LHCN-M2 (cell line): Measurements from ENCODE around the gene MZT2B. TPM values are rescaled to one million over a fixed set of nuclear protein-coding genes. Genes with fewer than 3 reads are reported as not detected.
"Not testable (repeated sequence)": the region's sequence is repeated elsewhere in the genome, so short reads cannot be mapped to it uniquely, and the experiment has no call there.

Experiments used
- DNase-seq: peaks from one replicate; pipeline ENCODE4 v3.0.0-alpha.2; 2012; ENCODE audit warnings: low read depth
- total RNA-seq: library from RNA; depleted of rRNA; stranded (reverse); fragments of >200 nt; gene quantifications from 2 replicates; pipeline ENCODE4 v1.2.3, GENCODE V29; 2014; rRNA removed

The MZT2B gene
- total RNA-seq, 1 experiment from 2014 or later, result 161 TPM

DNA sequence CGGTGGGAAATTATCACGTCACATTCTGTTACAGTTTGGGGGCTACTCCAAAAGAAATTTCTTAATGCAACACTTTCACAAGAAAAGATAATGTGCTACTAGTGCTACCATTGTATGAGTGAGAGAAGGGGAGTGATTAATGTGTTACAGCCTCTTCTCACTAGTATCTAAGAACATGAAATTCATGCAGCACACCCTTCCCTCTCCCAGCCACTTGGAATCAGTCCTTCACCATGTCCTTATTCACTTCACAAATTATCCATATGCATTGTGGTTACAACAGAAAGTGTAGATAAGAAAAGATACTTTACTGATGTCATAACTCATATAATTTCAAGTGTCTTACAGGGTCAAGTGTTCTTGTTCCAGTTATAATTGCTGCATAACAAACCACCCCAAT is 37.1 kb downstream of the MZT2B start:
- DNase-seq, result not testable (repeated sequence)

DNA sequence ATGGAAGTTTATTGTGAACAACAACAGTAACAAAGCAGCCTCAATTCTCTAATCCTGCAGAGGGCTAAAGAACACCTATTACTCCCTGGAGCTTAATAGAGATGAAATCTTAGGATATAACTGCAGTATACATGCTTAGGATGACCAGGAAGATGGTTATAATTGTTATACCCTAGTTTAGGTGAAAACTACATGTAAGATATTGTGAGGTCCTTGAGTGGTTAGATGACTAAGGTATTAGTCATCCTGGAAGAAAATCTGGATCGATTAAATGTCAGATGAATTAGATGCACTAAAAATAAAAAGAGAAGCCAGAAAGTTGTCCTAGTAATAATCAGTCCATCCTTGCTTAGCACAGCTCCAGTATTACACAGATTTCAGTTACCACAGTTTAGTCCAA is 38.4 kb downstream of the MZT2B start:
- DNase-seq, result not testable (repeated sequence)

DNA sequence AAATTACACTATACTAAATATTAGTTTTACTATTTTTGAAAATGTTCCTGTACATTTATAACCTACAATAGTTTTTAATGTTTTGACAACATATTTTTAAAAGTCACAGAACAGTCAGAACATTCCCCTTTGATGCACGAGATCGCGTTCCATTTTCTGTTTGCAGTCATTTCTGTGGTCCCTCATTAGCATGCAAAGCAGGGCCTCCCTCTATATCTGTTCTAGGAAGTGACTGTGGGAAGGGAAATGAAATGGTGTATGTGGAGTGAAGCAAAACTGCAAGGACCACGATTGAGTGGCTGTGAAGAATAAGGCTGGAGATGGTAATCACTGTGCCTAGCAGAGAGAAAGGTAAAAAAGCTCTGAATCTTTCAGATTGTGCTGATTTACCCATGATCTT is 40.5 kb downstream of the MZT2B start:
- not testable (repeated sequence) for DNase-seq

DNA sequence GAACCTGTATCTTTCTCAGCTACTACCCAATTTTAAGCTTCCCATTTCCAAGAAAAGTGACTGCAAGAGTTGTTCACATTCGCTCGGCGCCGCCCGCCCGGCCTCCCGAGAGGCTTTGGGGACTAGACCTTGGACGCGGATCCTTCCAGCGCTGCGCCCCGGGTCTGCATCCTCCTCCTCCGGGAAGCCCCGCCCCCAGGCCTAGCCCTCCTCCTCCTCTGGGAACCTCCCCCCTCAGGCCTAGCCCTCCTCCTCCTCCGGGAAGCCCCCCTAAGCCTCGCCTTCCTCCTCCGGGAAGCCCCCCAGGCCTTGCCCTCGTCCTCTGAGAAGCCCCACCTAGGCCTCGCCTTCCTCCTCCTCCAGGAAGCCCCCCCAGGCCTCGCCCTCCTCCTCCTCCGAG is 45.9 kb downstream of the MZT2B start:
- not testable (repeated sequence) for DNase-seq

DNA sequence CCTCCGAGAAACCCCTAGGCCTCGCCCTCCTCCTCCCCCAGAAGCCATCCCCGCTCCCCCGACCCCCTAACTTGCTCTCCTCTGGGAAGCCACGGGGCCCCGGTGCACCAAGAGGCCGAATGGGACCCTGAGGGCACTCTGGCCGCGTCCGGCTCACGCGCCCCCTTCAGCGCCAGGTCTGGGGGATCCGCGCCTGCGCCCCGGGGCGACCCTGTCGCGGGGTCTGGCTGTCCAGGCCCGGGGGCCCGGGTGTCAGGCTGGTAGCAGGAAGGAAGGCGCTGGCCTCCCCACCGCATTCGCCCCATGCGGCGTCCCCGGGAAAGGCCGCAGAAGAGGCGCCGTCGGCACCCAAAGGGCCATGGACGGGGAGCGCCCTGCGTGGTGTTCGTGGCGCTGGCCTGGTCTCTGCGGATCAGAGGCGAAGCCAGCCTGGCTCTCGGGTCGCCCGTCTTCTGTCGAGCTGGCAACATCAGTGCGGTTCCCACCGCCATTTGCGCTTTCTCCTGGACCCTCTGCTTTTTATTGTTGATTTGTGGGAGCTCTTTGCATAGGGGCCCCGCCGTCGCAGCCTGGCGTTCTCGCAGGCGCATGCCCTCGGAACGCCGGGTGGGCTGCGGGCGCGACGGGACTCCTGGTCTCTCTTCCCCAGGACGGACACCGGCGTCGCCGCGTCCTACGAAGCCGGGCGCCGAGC is 46.6 kb downstream of the MZT2B start:
- not testable (repeated sequence) for DNase-seq

DNA sequence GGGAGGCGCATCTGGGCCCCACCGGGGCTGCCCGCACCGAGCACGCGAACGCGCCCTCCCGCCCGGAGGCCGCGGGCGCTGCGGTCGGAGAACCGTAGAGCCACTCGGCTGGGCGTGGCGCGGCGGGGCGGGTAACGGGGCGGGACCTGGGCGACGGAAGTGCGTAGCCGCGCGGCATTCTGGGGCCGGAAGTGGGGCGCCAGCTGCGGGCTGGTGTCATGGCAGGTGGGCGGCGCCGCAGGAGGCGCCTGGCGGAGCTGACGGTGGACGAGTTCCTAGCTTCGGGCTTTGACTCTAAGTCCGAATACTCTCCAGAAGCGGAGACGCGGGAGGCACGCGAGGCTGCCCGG is 47.1 kb downstream of the MZT2B start:
- DNase-seq, result not testable (repeated sequence)

DNA sequence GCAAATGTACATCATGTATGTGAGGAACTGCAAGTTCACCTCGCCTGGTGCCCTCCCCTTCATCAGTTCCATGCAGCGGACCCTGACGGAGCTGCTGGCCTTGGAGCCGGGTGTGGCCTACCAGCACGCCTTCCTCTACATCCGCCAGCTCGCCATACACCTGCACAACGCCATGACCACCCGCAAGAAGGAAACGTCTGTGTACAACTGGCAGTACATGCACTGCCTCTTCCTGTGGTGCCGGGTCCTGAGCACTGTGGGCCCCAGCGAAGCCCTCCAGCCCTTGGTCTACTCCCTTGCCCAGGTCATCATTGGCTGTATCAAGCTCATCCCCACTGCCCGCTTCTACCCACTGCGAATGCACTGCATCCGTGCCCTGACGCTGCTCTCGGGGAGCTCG is 48.3 kb downstream of the MZT2B start:
- not testable (repeated sequence) for DNase-seq

DNA sequence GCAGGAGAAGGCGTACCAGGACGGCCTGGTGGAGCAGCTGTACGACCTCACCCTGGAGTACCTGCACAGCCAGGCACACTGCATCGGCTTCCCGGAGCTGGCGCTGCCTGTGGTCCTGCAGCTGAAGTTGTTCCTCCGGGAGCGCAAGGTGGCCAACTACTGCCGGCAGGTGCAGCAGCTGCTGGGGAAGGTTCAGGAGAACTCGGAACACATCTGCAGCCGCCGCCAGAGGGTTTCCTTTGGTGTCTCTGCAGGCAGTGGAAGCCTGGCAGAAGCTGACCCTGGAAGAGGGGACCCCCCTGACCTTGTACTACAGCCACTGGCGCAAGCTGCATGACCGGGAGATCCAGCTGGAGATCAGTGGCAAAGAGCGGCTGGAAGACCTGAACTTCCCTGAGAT is 48.8 kb downstream of the MZT2B start:
- DNase-seq, result not testable (repeated sequence)

DNA sequence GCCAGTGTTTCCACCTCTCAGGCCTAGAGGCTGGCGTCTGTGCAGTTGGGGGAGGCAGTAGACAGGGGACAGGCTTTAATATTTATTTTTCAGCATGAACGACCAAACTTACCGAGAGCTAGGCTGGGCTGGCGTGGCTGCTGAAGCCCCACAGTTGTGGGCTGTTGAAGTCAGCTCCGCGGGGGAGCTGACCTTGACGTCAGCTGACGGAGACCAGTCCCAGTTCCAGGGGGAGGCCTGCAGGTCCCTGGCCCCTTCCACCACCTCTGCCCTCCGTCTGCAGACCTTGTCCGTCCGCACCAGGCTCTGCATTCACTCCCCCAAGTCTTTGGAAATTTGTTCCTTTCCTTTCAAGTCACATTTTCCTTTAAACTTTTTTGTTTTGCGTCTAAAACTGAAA is 49.6 kb downstream of the MZT2B start:
- DNase-seq, result no peak

DNA sequence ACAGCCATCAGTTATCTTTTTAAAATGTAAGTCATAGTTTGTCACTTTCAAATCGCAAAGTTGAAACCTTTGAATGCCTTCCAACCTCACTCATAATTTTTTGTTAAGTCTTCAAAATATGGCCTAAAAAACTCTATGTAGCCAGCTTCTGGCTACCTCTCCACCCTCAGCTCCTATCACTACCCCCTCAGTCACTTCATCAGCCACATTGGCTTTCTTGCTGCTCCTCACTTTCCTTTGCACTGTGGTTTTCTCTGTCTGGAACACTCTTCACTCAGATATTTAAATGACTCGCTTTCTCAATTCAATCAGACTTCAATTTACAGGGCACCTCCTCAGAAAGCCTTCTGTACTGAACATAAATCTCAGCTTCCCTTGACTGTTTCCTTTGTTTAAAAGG is 51.0 kb downstream of the MZT2B start:
- DNase-seq, result not testable (repeated sequence)

DNA sequence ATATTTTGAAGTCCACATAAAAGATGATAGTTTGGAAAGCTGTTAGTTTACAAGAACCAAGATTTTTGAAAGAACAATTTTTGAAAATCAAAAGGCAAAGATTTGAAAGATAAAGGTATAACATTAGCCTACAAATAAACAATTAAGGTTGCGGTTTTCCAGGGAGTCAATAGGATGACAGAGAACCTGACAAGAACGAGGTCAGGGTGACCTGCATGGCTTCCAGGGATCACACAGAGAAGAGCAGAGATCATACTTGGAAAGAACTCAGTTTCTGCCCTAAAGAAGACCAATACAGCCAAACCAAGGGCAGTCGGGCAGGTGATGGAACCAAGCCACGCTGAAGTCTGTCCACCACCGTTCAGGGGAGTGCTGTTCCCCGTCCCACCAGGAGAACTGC is 57.5 kb downstream of the MZT2B start:
- not testable (repeated sequence) for DNase-seq

Other genes starting within 250 kb of the MZT2B start
- not detected in 2 replicates for gene RAB6C, start 202.6 kb upstream of the MZT2B start, total RNA-seq
- gene POTEF, start 53.0 kb upstream of the MZT2B start, total RNA-seq, result not detected in 2 replicates
- 24.8 and 26.5 TPM in 2 replicates for gene CCDC74B, start 37.1 kb upstream of the MZT2B start, total RNA-seq
- 41.6 and 42.5 TPM in 2 replicates for gene SMPD4, start 660 bp upstream of the MZT2B start, total RNA-seq
- 0.29 TPM in 1 of 2 replicates, not detected in the other for gene TUBA3E, start 16.2 kb downstream of the MZT2B start, total RNA-seq
- 114 and 150 TPM in 2 replicates for gene IMP4, start 160.6 kb downstream of the MZT2B start, total RNA-seq
- gene PTPN18, start 173.8 kb downstream of the MZT2B start, total RNA-seq, result 29.2 and 39.4 TPM in 2 replicates